HEK293 (cell line): ENCODE measurements around the gene UBR4.

ENCODE experiments used
- CTCF ChIA-PET: fragments of 350-600 bp; formaldehyde crosslinking; extraction: SDS; loops from one replicate; lab custom pipeline; 2021; ENCODE audit warnings: antibody characterized with exemption; lab: Yijun Ruan, JAX
- POLR2A ChIA-PET: fragments of 300-600 bp; formaldehyde crosslinking; extraction: SDS; loops from one replicate; lab custom pipeline; 2020; ENCODE audit warnings: antibody characterized with exemption, inconsistent platforms; lab: Yijun Ruan, JAX
- H3K27ac ChIP-seq: fragments of 200-500 bp; sonication (Bioruptor generic); 2 replicates; pipeline ENCODE4 v1.5.1; 2014; ENCODE audit warnings: low read depth, low read length, control low read depth, inconsistent platforms; ENCODE audit errors: extremely low read depth
- H3K36me3 ChIP-seq, 2 experiments: fragments of 200-500 bp in 1 of 2; sonication (Bioruptor generic) in 1 of 2; 1 replicate in 1 of 2; 2 replicates in 1 of 2; pipeline ENCODE4 v1.5.1; 2014 to 2017; ENCODE audit warnings: inconsistent platforms in 2 of 2, low read length in 2 of 2; ENCODE audit not compliant: control insufficient read depth in 2 of 2, insufficient read depth in 1 of 2
- H3K4me1 ChIP-seq: fragments of 200-500 bp; sonication (Bioruptor generic); 2 replicates; pipeline ENCODE4 v1.5.1; 2014; ENCODE audit warnings: mild to moderate bottlenecking, low read length, inconsistent platforms; ENCODE audit not compliant: control insufficient read depth, insufficient read depth
- H3K4me3 ChIP-seq: 2 replicates; pipeline ENCODE4 v1.5.1; 2011; ENCODE audit warnings: low read depth, mild to moderate bottlenecking, control low read depth, low read length, moderate library complexity
- H3K9me3 ChIP-seq: fragments of 200-500 bp; sonication (Bioruptor generic); 2 replicates; pipeline ENCODE4 v1.5.1; 2014; ENCODE audit warnings: low read depth, low read length, inconsistent platforms; ENCODE audit not compliant: control insufficient read depth, insufficient read depth
- BCL11A ChIP-seq: fragments of 450-650 bp; formaldehyde crosslinking; IDR thresholded peaks from 2 replicates; pipeline ENCODE4 v1.5.1; 2016; ENCODE audit warnings: low read depth, missing biosample characterization, missing genetic modification characterization
- KLF16 ChIP-seq: fragments of 450-650 bp; formaldehyde crosslinking; IDR thresholded peaks from 2 replicates; pipeline ENCODE4 v1.5.1; 2017; ENCODE audit warnings: missing biosample characterization, missing genetic modification characterization
- KLF17 ChIP-seq: fragments of 450-650 bp; formaldehyde crosslinking; IDR thresholded peaks from 2 replicates; pipeline ENCODE4 v1.5.1; 2016; ENCODE audit warnings: missing biosample characterization, missing genetic modification characterization
- OSR2 ChIP-seq: fragments of 450-650 bp; formaldehyde crosslinking; IDR thresholded peaks from 2 replicates; pipeline ENCODE4 v1.5.1; 2016; ENCODE audit warnings: missing biosample characterization, missing genetic modification characterization
- ZBTB11 ChIP-seq: fragments of 450-650 bp; formaldehyde crosslinking; conservative IDR thresholded peaks from 2 replicates; pipeline ENCODE4 v1.5.1; 2016; ENCODE audit warnings: low read depth, missing biosample characterization, missing genetic modification characterization
- ZNF114 ChIP-seq: fragments of 450-650 bp; formaldehyde crosslinking; IDR thresholded peaks from 2 replicates; pipeline ENCODE4 v1.5.0; 2017; ENCODE audit warnings: missing biosample characterization, missing genetic modification characterization
- ZNF174 ChIP-seq: fragments of 450-650 bp; formaldehyde crosslinking; IDR thresholded peaks from 2 replicates; pipeline ENCODE4 v1.5.0; 2017; ENCODE audit warnings: missing biosample characterization, mild to moderate bottlenecking, missing genetic modification characterization
- ZNF248 ChIP-seq: fragments of 450-650 bp; formaldehyde crosslinking; IDR thresholded peaks from 2 replicates; pipeline ENCODE4 v1.5.1; 2017; ENCODE audit warnings: missing biosample characterization, missing genetic modification characterization
- ZNF26 ChIP-seq: fragments of 450-650 bp; formaldehyde crosslinking; IDR thresholded peaks from 2 replicates; pipeline ENCODE4 v1.5.1; 2016; ENCODE audit warnings: missing biosample characterization, missing genetic modification characterization
- ZNF37A ChIP-seq: fragments of 450-650 bp; IDR thresholded peaks from 2 replicates; pipeline ENCODE4 v1.5.1; 2018; ENCODE audit warnings: missing biosample characterization, missing genetic modification characterization
- ZNF404 ChIP-seq: fragments of 450-650 bp; formaldehyde crosslinking; IDR thresholded peaks from 2 replicates; pipeline ENCODE4 v1.5.1; 2017; ENCODE audit warnings: missing biosample characterization, missing genetic modification characterization
- ZNF514 ChIP-seq: fragments of 450-650 bp; formaldehyde crosslinking; IDR thresholded peaks from 2 replicates; pipeline ENCODE4 v1.5.1; 2016; ENCODE audit warnings: missing biosample characterization, missing genetic modification characterization
- ZNF548 ChIP-seq: fragments of 450-650 bp; formaldehyde crosslinking; IDR thresholded peaks from 2 replicates; pipeline ENCODE4 v1.5.1; 2016; ENCODE audit warnings: missing biosample characterization, missing genetic modification characterization
- ZNF560 ChIP-seq: fragments of 450-650 bp; formaldehyde crosslinking; IDR thresholded peaks from 2 replicates; pipeline ENCODE4 v1.5.1; 2017; ENCODE audit warnings: missing biosample characterization, missing genetic modification characterization, borderline replicate concordance
- ZNF561 ChIP-seq: fragments of 450-650 bp; IDR thresholded peaks from 2 replicates; pipeline ENCODE4 v1.5.1; 2018; ENCODE audit warnings: missing biosample characterization, missing genetic modification characterization, borderline replicate concordance
- ZNF621 ChIP-seq: fragments of 450-650 bp; formaldehyde crosslinking; IDR thresholded peaks from 2 replicates; pipeline ENCODE4 v1.5.1; 2017; ENCODE audit warnings: missing biosample characterization, missing genetic modification characterization
- ZNF645 ChIP-seq: fragments of 450-650 bp; formaldehyde crosslinking; IDR thresholded peaks from 2 replicates; pipeline ENCODE4; 2016; ENCODE audit warnings: missing biosample characterization, missing genetic modification characterization
- ZNF660 ChIP-seq: fragments of 450-650 bp; IDR thresholded peaks from 2 replicates; pipeline ENCODE4 v1.5.1; 2018; ENCODE audit warnings: missing biosample characterization, mild to moderate bottlenecking, missing genetic modification characterization
- ZNF692 ChIP-seq: fragments of 450-650 bp; formaldehyde crosslinking; IDR thresholded peaks from 2 replicates; pipeline ENCODE4 v1.5.1; 2016; ENCODE audit warnings: missing biosample characterization, missing genetic modification characterization
- ZNF76 ChIP-seq: fragments of 450-650 bp; formaldehyde crosslinking; IDR thresholded peaks from 2 replicates; pipeline ENCODE4; 2016; ENCODE audit warnings: low read depth, missing biosample characterization, missing genetic modification characterization, borderline replicate concordance
- ZNF791 ChIP-seq: fragments of 450-650 bp; formaldehyde crosslinking; IDR thresholded peaks from 2 replicates; pipeline ENCODE4 v1.5.1; 2016; ENCODE audit warnings: missing biosample characterization, missing genetic modification characterization
- ZNF830 ChIP-seq: fragments of 450-650 bp; IDR thresholded peaks from 2 replicates; pipeline ENCODE4 v1.5.0; 2018; ENCODE audit warnings: missing biosample characterization, missing genetic modification characterization, low read depth, mild to moderate bottlenecking, moderate library complexity
- ZNF837 ChIP-seq: fragments of 450-650 bp; formaldehyde crosslinking; IDR thresholded peaks from 2 replicates; pipeline ENCODE4 v1.5.1; 2016; ENCODE audit warnings: missing biosample characterization, missing genetic modification characterization

Gene UBR4

GRCh38 chr1:19033515-19033839, 176.6 kb downstream of the UBR4 start (continued):
- TF ChIP-seq ZBTB11 (tag by site-specific recombination) (no peak), ZNF791 (tag by site-specific recombination) (no peak), ZNF76 (no peak)

GRCh38 chr1:19032701-19033514, 177.2 kb downstream of the UBR4 start:
- Histone ChIP-seq H3K4me3 (no peak overlapping the region), H3K27ac (no peak overlapping the region), H3K36me3 (no peaks in the 10 kb centered on the region), H3K9me3 (no peaks in the 10 kb centered on the region), H3K4me1 (0 out of 2 replicates have a peak, but pooled peaks cover 4% of the 10 kb centered on the region)
- POLR2A ChIA-PET: no interaction called here
- TF ChIP-seq ZNF837 (tag by site-specific recombination): no peak
- TF ChIP-seq ZNF174 (tag by site-specific recombination): no peak
- TF ChIP-seq ZNF514: no peak
- TF ChIP-seq KLF16 (tag by site-specific recombination): no peak
- TF ChIP-seq ZNF692 (tag by site-specific recombination): no peak
- TF ChIP-seq ZNF248 (tag by site-specific recombination): no peak
- TF ChIP-seq ZNF621: no peak
- no peak for TF ChIP-seq ZNF548 (tag by site-specific recombination)
- no peak for TF ChIP-seq ZNF114 (tag by site-specific recombination)
- TF ChIP-seq ZNF560 (tag by site-specific recombination): no peak
- no peak for TF ChIP-seq ZNF561 (tag by site-specific recombination)
- TF ChIP-seq ZNF660 (tag by site-specific recombination): no peak
- TF ChIP-seq BCL11A (tag by site-specific recombination): no peak
- no peak for TF ChIP-seq OSR2 (tag by site-specific recombination)
- no peak for TF ChIP-seq ZNF830
- CTCF ChIA-PET: interaction anchor here (1.3 kb wide), 1 partner anchor 21 kb away, joined by 4 read pairs; no protein-coding TSS in a partner anchor

GRCh38 chr1:19032413-19032695, 177.7 kb downstream of the UBR4 start:
- CTCF ChIA-PET: interaction anchor here (0.7 to 1.3 kb wide), 2 partner anchors 13 to 20 kb away, joined by 3 to 4 read pairs; no protein-coding TSS in a partner anchor
- Histone ChIP-seq H3K4me1 (0 out of 2 replicates have a peak, but pooled peaks cover 4% of the 10 kb centered on the region), H3K27ac (no peak overlapping the region), H3K9me3 (no peaks in the 10 kb centered on the region), H3K36me3 (no peaks in the 10 kb centered on the region), H3K4me3 (no peak overlapping the region)
- POLR2A ChIA-PET: no interaction called here
- TF ChIP-seq ZNF37A (tag by site-specific recombination) (no peak), ZNF645 (tag by site-specific recombination) (no peak), KLF17 (tag by site-specific recombination) (no peak), ZNF26 (tag by site-specific recombination) (no peak), ZNF404 (tag by site-specific recombination) (no peak)
